Coronary artery (tissue), 2 donors: ENCODE results near the gene ZNF490.

ENCODE experiments used
- DNase-seq: peaks from one replicate; pipeline ENCODE4 v3.0.0-alpha.2; 2017; ENCODE audit warnings: low spot score
- H3K27ac ChIP-seq, 2 donors: fragments of 200-600 bp; sonication (generic); one replicate each; pipeline ENCODE4 v1.5.1; 2016 to 2019
- H3K4me3 ChIP-seq: fragments of 200-600 bp; sonication (generic); 2 replicates; pipeline ENCODE4 v1.5.1; 2016; ENCODE audit warnings: mild to moderate bottlenecking, moderate library complexity
- TF ChIP-seq, protein P1 (sequence below): fragments of 200-600 bp; sonication (generic); IDR thresholded peaks from one replicate; pipeline ENCODE4 v1.5.1; 2019; ENCODE audit warnings: antibody characterized with exemption

ZNF490 gene

DNA sequence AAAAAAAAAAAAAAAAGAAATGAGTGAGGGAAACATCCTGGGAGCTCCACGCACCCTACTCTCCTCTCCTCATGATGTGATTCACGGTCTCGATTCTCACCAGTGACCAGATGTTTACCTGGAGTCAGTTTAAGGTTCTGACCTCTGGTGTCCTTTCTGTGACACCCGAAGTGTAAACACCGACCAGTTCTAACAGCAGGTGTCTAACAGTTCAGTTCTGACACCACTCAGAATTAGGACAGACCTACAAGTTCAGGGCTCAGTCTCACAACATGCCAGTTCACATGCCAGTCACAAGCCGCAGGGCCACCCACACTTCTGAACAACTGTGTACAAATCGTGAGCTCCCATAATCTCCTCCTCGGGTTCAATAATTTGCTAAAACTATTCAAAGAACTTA lies 65.3 kb downstream of the ZNF490 start:
- no peak for DNase-seq
- Histone ChIP-seq H3K4me3 (no peak overlapping the region), H3K27ac (no peak overlapping the region)
- TF ChIP-seq, protein P1, sequence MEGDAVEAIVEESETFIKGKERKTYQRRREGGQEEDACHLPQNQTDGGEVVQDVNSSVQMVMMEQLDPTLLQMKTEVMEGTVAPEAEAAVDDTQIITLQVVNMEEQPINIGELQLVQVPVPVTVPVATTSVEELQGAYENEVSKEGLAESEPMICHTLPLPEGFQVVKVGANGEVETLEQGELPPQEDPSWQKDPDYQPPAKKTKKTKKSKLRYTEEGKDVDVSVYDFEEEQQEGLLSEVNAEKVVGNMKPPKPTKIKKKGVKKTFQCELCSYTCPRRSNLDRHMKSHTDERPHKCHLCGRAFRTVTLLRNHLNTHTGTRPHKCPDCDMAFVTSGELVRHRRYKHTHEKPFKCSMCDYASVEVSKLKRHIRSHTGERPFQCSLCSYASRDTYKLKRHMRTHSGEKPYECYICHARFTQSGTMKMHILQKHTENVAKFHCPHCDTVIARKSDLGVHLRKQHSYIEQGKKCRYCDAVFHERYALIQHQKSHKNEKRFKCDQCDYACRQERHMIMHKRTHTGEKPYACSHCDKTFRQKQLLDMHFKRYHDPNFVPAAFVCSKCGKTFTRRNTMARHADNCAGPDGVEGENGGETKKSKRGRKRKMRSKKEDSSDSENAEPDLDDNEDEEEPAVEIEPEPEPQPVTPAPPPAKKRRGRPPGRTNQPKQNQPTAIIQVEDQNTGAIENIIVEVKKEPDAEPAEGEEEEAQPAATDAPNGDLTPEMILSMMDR = no peak

DNA sequence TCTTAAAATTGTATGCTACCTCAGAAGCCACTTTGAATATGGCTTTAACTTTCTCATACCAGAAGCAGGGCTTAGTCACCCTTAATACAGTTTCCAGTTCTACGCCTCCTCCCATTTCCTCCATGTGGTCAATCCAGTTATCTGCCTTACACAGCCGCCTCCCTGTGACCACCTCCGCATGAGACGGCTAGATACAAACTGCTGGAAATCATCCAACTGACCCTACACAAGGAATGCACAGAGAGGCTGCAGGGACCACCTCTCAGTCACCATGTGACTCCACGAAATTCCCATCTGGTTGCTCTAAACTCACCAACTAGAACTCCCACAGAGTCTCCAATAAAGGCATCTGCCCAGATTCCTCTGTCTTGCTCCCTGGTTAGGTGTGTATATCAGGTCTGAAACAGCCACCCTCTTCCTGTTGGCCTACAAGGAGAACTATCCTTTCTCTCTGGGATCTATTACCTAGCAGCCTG lies 66.2 kb downstream of the ZNF490 start:
- TF ChIP-seq, protein P1 = no peak
- Histone ChIP-seq H3K27ac (no peak overlapping the region), H3K4me3 (no peak overlapping the region)
- no peak for DNase-seq

DNA sequence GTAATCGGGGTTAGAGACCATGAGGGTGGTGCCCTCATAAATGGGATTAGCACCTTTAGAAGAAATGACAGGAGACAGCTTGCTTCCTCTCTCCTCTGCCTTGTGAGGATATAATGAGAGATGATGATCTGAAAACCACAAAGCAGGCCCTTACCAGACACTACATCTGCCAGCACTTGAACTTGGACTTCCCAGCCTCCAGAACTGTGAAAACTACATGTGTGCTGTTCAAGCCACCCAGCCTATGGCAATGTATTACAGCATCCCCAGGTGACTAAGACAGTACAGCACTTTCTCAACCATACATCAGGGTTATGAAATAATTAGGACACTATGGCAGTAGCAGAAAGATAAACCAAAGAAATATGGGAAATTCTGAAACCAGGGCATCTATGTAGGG lies 66.8 kb downstream of the ZNF490 start:
- DNase-seq = no peak
- Histone ChIP-seq H3K4me3 (no peak overlapping the region), H3K27ac (no peak overlapping the region)
- TF ChIP-seq, protein P1 = no peak
